SU-DHL-6 (cell line): ENCODE results near the gene EPB41L2.

Source experiments
- H2AFZ ChIP-seq: fragments of 200-600 bp; sonication (generic); 2 replicates; pipeline ENCODE4 v1.6.1; 2014; ENCODE audit warnings: low read depth, mild to moderate bottlenecking, moderate library complexity, mixed read lengths, antibody characterized with exemption, low read length; ENCODE audit not compliant: severe bottlenecking
- H3F3A ChIP-seq: fragments of 200-600 bp; shearing (Covaris generic); 2 replicates; pipeline ENCODE4 v1.6.0; 2016; ENCODE audit warnings: antibody characterized with exemption, mild to moderate bottlenecking; ENCODE audit not compliant: insufficient read depth
- H3K27ac ChIP-seq: fragments of 200-600 bp; sonication (generic); 2 replicates; pipeline ENCODE4 v1.5.1; 2016; ENCODE audit warnings: low read depth, mild to moderate bottlenecking, low read length, moderate library complexity, mixed read lengths
- H3K27me3 ChIP-seq: fragments of 200-600 bp; sonication (generic), shearing (Covaris generic); 2 replicates; pipeline ENCODE4 v1.6.0; 2014; ENCODE audit warnings: mild to moderate bottlenecking, low read length
- H3K36me3 ChIP-seq: fragments of 200-600 bp; sonication (generic); 2 replicates; pipeline ENCODE4 v1.6.1; 2014; ENCODE audit warnings: mild to moderate bottlenecking, low read length, mixed read lengths
- H3K4me2 ChIP-seq: fragments of 300-600, 200-600 bp; shearing (Covaris generic), sonication (generic); 2 replicates; pipeline ENCODE4 v1.6.0; 2014; ENCODE audit warnings: low read length, low read depth, mild to moderate bottlenecking; ENCODE audit not compliant: poor library complexity, severe bottlenecking
- H3K4me3 ChIP-seq: fragments of 200-600 bp; sonication (generic); 2 replicates; pipeline ENCODE4 v1.5.1; 2014; ENCODE audit warnings: antibody characterized with exemption, low read length, mild to moderate bottlenecking, mixed read lengths; ENCODE audit not compliant: insufficient read depth, poor library complexity, severe bottlenecking
- H3K79me2 ChIP-seq: fragments of 200-600 bp; sonication (generic); 2 replicates; pipeline ENCODE4 v1.6.1; 2014; ENCODE audit warnings: mild to moderate bottlenecking, low read length, moderate library complexity; ENCODE audit not compliant: insufficient read depth
- H3K9ac ChIP-seq: fragments of 200-600 bp; sonication (generic); 2 replicates; pipeline ENCODE4 v1.7.0; 2014; ENCODE audit warnings: mild to moderate bottlenecking, low read length
- H3K9me2 ChIP-seq: fragments of 200-600 bp; sonication (generic); replicated peaks from 2 replicates; pipeline ENCODE4 v1.6.1; 2014; ENCODE audit warnings: low read length; ENCODE audit not compliant: insufficient read depth
- H3K9me3 ChIP-seq: fragments of 200-600 bp; sonication (generic); 2 replicates; pipeline ENCODE4 v1.6.1; 2014; ENCODE audit warnings: low read length, mixed read lengths; ENCODE audit not compliant: insufficient read depth
- H4K20me1 ChIP-seq: fragments of 200-600 bp; sonication (generic); 2 replicates; pipeline ENCODE4 v1.6.1; 2014; ENCODE audit warnings: low read depth, mild to moderate bottlenecking, antibody characterized with exemption, low read length, moderate library complexity, mixed read lengths
- EZH2phosphoT487 ChIP-seq: fragments of 200-600 bp; sonication (generic), shearing (Covaris generic); conservative IDR thresholded peaks from 2 replicates; pipeline ENCODE4 v1.6.1; 2018; ENCODE audit warnings: mild to moderate bottlenecking, antibody characterized with exemption, low read length, moderate library complexity, mixed read lengths
- TF ChIP-seq, protein P1 (sequence below): fragments of 200-600 bp; sonication (generic); IDR thresholded peaks from one replicate; pipeline ENCODE4 v1.5.1; 2017; ENCODE audit warnings: antibody characterized with exemption, mild to moderate bottlenecking, low read length, moderate library complexity; ENCODE audit not compliant: insufficient read depth, poor library complexity, severe bottlenecking

The EPB41L2 gene

GRCh38 chr6:130980310-130981032, 82.6 kb downstream of the EPB41L2 start:
- Histone ChIP-seq H3K27ac (no peak overlapping the region), H3F3A (no peaks in the 10 kb centered on the region), H3K79me2 (no peaks in the 10 kb centered on the region), H3K27me3 (no peaks in the 10 kb centered on the region), H3K36me3 (no peaks in the 10 kb centered on the region), H3K4me3 (no peak overlapping the region), H4K20me1 (no peaks in the 10 kb centered on the region), H3K4me2 (no peak overlapping the region), H3K9ac (no peak overlapping the region), H3K9me2 (no peaks in the 10 kb centered on the region), H3K9me3 (no peaks in the 10 kb centered on the region), H2AFZ (no peak overlapping the region)
- TF ChIP-seq EZH2phosphoT487, result no peak
- TF ChIP-seq, protein P1, sequence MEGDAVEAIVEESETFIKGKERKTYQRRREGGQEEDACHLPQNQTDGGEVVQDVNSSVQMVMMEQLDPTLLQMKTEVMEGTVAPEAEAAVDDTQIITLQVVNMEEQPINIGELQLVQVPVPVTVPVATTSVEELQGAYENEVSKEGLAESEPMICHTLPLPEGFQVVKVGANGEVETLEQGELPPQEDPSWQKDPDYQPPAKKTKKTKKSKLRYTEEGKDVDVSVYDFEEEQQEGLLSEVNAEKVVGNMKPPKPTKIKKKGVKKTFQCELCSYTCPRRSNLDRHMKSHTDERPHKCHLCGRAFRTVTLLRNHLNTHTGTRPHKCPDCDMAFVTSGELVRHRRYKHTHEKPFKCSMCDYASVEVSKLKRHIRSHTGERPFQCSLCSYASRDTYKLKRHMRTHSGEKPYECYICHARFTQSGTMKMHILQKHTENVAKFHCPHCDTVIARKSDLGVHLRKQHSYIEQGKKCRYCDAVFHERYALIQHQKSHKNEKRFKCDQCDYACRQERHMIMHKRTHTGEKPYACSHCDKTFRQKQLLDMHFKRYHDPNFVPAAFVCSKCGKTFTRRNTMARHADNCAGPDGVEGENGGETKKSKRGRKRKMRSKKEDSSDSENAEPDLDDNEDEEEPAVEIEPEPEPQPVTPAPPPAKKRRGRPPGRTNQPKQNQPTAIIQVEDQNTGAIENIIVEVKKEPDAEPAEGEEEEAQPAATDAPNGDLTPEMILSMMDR, result no peak

GRCh38 chr6:130978660-130979396, 84.2 kb downstream of the EPB41L2 start:
- TF ChIP-seq, protein P1, result no peak
- no peak for TF ChIP-seq EZH2phosphoT487
- Histone ChIP-seq H3K9me3 (no peaks in the 10 kb centered on the region), H3K27me3 (no peaks in the 10 kb centered on the region), H3K4me3 (no peak overlapping the region), H4K20me1 (no peaks in the 10 kb centered on the region), H3K36me3 (no peaks in the 10 kb centered on the region), H3K9me2 (no peaks in the 10 kb centered on the region), H3K27ac (no peak overlapping the region), H3K9ac (no peak overlapping the region), H2AFZ (no peak overlapping the region), H3K79me2 (no peaks in the 10 kb centered on the region), H3F3A (no peaks in the 10 kb centered on the region), H3K4me2 (no peak overlapping the region)

GRCh38 chr6:130978180-130978579, 84.9 kb downstream of the EPB41L2 start:
- TF ChIP-seq, protein P1, result no peak
- TF ChIP-seq EZH2phosphoT487, result no peak
- Histone ChIP-seq H3K27me3 (no peaks in the 10 kb centered on the region), H4K20me1 (no peaks in the 10 kb centered on the region), H3K9ac (no peak overlapping the region), H3K9me3 (no peaks in the 10 kb centered on the region), H2AFZ (no peak overlapping the region), H3F3A (no peaks in the 10 kb centered on the region), H3K36me3 (no peaks in the 10 kb centered on the region), H3K4me3 (no peak overlapping the region), H3K9me2 (no peaks in the 10 kb centered on the region), H3K79me2 (no peaks in the 10 kb centered on the region), H3K4me2 (no peak overlapping the region), H3K27ac (no peak overlapping the region)
